HepG2 (cell line): ENCODE data around the gene NADK2. TPM values are rescaled to one million over a fixed set of nuclear protein-coding genes. Genes with fewer than 3 reads are reported as not detected.
A peak's percentile ranks its signal among the peaks of the same experiment; 100 is the strongest.

Experiments
- HCFC1 ChIP-seq: fragments of 150-350 bp; IDR thresholded peaks from 2 replicates; pipeline ENCODE4 v1.6.1; 2014; ENCODE audit warnings: low read depth, low read length
- HOXA5 ChIP-seq: sonication (generic); formaldehyde crosslinking; IDR thresholded peaks from 2 replicates; pipeline ENCODE4 v1.4.0; 2020; ENCODE audit warnings: missing genetic modification reagents
- IKZF5 ChIP-seq: IDR thresholded peaks from 2 replicates; pipeline ENCODE4 v1.6.1; 2018; ENCODE audit warnings: missing genetic modification reagents, mild to moderate bottlenecking, missing compliant biosample characterization
- MAF1 ChIP-seq: sonication (generic); formaldehyde crosslinking; IDR thresholded peaks from 2 replicates; pipeline ENCODE4 v1.5.0; 2020; ENCODE audit warnings: missing genetic modification reagents, borderline replicate concordance
- MAFG ChIP-seq: sonication (generic); formaldehyde crosslinking; IDR thresholded peaks from 2 replicates; pipeline ENCODE4 v1.5.1; 2020; ENCODE audit warnings: mild to moderate bottlenecking, missing genetic modification reagents
- MATR3 ChIP-seq: sonication (generic); formaldehyde crosslinking; IDR thresholded peaks from 2 replicates; pipeline ENCODE4 v1.4.0; 2020; ENCODE audit warnings: missing genetic modification reagents
- MEF2D ChIP-seq: sonication (generic); formaldehyde crosslinking; IDR thresholded peaks from 2 replicates; pipeline ENCODE4 v1.5.1; 2020; ENCODE audit warnings: mild to moderate bottlenecking, missing genetic modification reagents
- NAIF1 ChIP-seq: sonication (generic); formaldehyde crosslinking; IDR thresholded peaks from 2 replicates; pipeline ENCODE4 v1.5.0; 2020; ENCODE audit warnings: mild to moderate bottlenecking, missing genetic modification reagents, borderline replicate concordance
- POGZ ChIP-seq: sonication (generic); formaldehyde crosslinking; IDR thresholded peaks from 2 replicates; pipeline ENCODE4 v1.4.0; 2020; ENCODE audit warnings: mild to moderate bottlenecking, missing genetic modification reagents
- PREB ChIP-seq: sonication (generic); formaldehyde crosslinking; IDR thresholded peaks from 2 replicates; pipeline ENCODE4 v1.4.0; 2020; ENCODE audit warnings: missing genetic modification reagents
- RARG ChIP-seq: sonication (generic); formaldehyde crosslinking; IDR thresholded peaks from 2 replicates; pipeline ENCODE4 v1.4.0; 2020; ENCODE audit warnings: low read depth, mild to moderate bottlenecking, missing genetic modification reagents
- RXRB ChIP-seq: IDR thresholded peaks from 2 replicates; pipeline ENCODE4 v1.6.1; 2016; ENCODE audit warnings: borderline replicate concordance, missing genetic modification reagents, missing compliant biosample characterization
- SNAI1 ChIP-seq: sonication (generic); formaldehyde crosslinking; IDR thresholded peaks from 2 replicates; pipeline ENCODE4 v1.5.0; 2020; ENCODE audit warnings: mild to moderate bottlenecking, missing genetic modification reagents, borderline replicate concordance
- SRSF4 ChIP-seq: fragments of 200-400 bp; formaldehyde crosslinking; IDR thresholded peaks from one replicate; pipeline ENCODE4 v1.6.1; 2018; ENCODE audit warnings: mild to moderate bottlenecking, low read depth, low read length, moderate library complexity; ENCODE audit not compliant: poor library complexity, severe bottlenecking
- TBL1XR1 ChIP-seq: fragments of 150-350 bp; IDR thresholded peaks from 2 replicates; pipeline ENCODE4 v1.6.1; 2014; ENCODE audit warnings: borderline replicate concordance, low read length; ENCODE audit not compliant: partially characterized antibody
- THAP11 ChIP-seq: IDR thresholded peaks from 2 replicates; pipeline ENCODE4 v1.6.1; 2016; ENCODE audit warnings: missing biosample characterization, missing genetic modification reagents
- ZBED4 ChIP-seq: sonication (generic); formaldehyde crosslinking; IDR thresholded peaks from 2 replicates; pipeline ENCODE4 v1.4.0; 2020; ENCODE audit warnings: missing genetic modification reagents, borderline replicate concordance
- ZNF629 ChIP-seq: sonication (generic); formaldehyde crosslinking; conservative IDR thresholded peaks from 2 replicates; pipeline ENCODE4 v1.5.0; 2020; ENCODE audit warnings: missing genetic modification reagents
- ZNF710 ChIP-seq: sonication (generic); formaldehyde crosslinking; IDR thresholded peaks from 2 replicates; pipeline ENCODE4 v1.5.0; 2020; ENCODE audit warnings: mild to moderate bottlenecking, missing genetic modification reagents, borderline replicate concordance
- ZSCAN9 ChIP-seq: IDR thresholded peaks from 2 replicates; pipeline ENCODE4 v1.6.1; 2016; ENCODE audit warnings: borderline replicate concordance
- polyA plus RNA-seq, 8 experiments: library from polyadenylated mRNA; depleted of rRNA in 3 of 8; stranded (reverse) in 7 of 8; unstranded in 1 of 8; fragments of >200 nt; fragmentation: Illumina TruSeq in 4 of 8; extraction: Trizol in 4 of 8; gene quantifications; 2 replicates each; pipeline versions ENCODE4 v1.2.1 to v1.2.3, GENCODE V29; 2011 to 2016; ENCODE audit warnings: low read depth in 4 of 8, missing spikeins in 1 of 8, mixed read lengths in 1 of 8; ENCODE audit not compliant: insufficient read depth in 1 of 8
- total RNA-seq, 5 experiments: library from RNA; depleted of rRNA; stranded (reverse); fragments of >200 nt; fragmentation: Illumina TruSeq; extraction: Trizol; gene quantifications; 2 replicates each; pipeline ENCODE4 v1.2.3, GENCODE V29; 2016; ENCODE audit warnings: low read depth in 1 of 5

Gene NADK2
- total and polyA plus RNA-seq, 2 of the 13 experiments (the other 11 are each of a cell fraction or from before 2014, with no cell fraction given), result 13.9 to 71.4 TPM

GRCh38 chr5:36180556-36181350 lies 61.0 kb downstream of the NADK2 start (continued):
- TF ChIP-seq MAFG (CRISPR knock-in tag) (no peak), MAF1 (CRISPR knock-in tag) (no peak), HOXA5 (CRISPR knock-in tag) (peak; percentile 59; the same call in 1 of the 2 replicates), NAIF1 (CRISPR knock-in tag) (no peak), ZBED4 (CRISPR knock-in tag) (0 out of 2 replicates have a peak, but pooled peaks have one; percentile 16), ZSCAN9 (0 out of 2 replicates have a peak, but pooled peaks have one; percentile 14), ZNF629 (CRISPR knock-in tag) (no peak), SNAI1 (no peak), IKZF5 (CRISPR knock-in tag) (no peak), POGZ (CRISPR knock-in tag) (peak; percentile 65; the same call in 1 of the 2 replicates), PREB (CRISPR knock-in tag) (no peak), HCFC1 (no peak), RXRB (peak; percentile 71), TBL1XR1 (peak; percentile 31), MEF2D (CRISPR knock-in tag) (peak; percentile 65; the same call in 1 of the 2 replicates), ZNF710 (CRISPR knock-in tag) (0 out of 2 replicates have a peak, but pooled peaks have one; percentile 16), RARG (CRISPR knock-in tag) (no peak), THAP11 (CRISPR knock-in tag) (peak; percentile 69), SRSF4 (no peak), MATR3 (no peak)
